Measurements from ENCODE around the gene GALK2.

Gene GALK2

DNA sequence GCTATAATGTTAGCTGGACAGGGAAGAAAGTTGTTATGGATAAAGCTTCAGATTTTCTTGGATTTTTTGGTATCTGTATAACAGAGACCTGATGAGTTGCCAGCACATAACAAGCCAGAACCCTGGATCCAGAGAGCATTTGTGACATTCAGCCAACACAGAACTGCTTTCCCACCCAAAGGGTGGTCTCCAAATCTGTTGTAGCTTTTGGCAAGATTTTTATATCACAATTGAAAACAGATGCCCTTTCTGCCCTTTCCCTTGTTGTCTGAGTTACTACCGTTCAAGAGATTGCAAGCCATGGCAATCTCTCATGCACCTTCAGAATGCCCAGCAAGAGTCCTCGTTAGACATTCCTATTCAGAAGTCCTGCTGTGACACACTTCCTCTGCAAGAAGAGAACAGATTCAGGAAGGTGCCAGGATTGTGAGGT is 145.4 kb downstream of the GALK2 start:
- FAIRE-seq = no peak
- TF ChIP-seq, protein P1, sequence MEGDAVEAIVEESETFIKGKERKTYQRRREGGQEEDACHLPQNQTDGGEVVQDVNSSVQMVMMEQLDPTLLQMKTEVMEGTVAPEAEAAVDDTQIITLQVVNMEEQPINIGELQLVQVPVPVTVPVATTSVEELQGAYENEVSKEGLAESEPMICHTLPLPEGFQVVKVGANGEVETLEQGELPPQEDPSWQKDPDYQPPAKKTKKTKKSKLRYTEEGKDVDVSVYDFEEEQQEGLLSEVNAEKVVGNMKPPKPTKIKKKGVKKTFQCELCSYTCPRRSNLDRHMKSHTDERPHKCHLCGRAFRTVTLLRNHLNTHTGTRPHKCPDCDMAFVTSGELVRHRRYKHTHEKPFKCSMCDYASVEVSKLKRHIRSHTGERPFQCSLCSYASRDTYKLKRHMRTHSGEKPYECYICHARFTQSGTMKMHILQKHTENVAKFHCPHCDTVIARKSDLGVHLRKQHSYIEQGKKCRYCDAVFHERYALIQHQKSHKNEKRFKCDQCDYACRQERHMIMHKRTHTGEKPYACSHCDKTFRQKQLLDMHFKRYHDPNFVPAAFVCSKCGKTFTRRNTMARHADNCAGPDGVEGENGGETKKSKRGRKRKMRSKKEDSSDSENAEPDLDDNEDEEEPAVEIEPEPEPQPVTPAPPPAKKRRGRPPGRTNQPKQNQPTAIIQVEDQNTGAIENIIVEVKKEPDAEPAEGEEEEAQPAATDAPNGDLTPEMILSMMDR (IDR thresholded peaks at IDR 0.05; ENCODE audit: insufficient read depth, missing control alignments) = no peak

DNA sequence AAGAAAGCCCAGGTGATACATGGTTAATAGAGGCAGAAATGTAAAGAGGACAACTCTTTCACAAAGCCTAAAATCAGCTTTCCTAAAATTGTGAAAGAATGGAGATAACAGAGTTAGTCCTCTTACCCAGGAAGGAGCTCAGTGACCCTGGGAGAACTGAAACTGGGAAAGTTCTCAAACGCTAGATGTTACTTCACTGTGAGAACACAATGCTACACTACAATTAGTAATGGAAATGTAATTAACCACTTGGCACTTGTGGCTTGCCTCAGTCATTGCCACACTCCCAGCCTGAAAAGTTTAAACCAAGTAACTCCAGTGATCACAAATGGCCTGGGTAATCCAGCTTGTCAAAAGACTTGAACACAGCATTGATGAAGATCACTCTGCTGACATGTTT is 150.3 kb downstream of the GALK2 start:
- FAIRE-seq (no peak), DNase-seq (ENCODE audit: insufficient read length, low spot score) (no peak)
- TF ChIP-seq, protein P1 (IDR thresholded peaks at IDR 0.05; ENCODE audit: insufficient read depth, missing control alignments) = no peak

More for the DNA sequence above, 145.4 kb downstream of the GALK2 start:
- DNase-seq (ENCODE audit: insufficient read length, low spot score) = no peak

DNA sequence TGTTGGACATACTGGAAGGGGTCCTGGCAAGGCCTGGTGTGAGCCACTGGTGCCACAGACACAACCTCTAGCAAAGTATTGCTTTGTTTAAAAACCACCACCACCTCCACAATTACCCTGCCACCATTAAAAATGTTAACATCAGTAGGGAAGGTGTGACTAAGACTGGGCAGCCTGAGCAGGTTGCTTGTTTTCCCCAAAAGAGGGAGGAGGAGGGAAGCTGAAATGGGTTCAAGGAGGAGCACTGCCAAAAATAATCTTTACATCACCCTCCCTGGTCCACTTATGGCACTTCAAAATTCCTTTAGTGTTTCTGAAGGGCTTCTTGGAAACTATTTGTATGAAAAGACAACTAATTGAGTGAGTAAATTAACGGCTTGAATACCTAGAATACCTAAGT is 153.2 kb downstream of the GALK2 start:
- no peak for DNase-seq (ENCODE audit: insufficient read length, low spot score)
- no peak for FAIRE-seq
- TF ChIP-seq, protein P1 (IDR thresholded peaks at IDR 0.05; ENCODE audit: insufficient read depth, missing control alignments) = no peak

DNA sequence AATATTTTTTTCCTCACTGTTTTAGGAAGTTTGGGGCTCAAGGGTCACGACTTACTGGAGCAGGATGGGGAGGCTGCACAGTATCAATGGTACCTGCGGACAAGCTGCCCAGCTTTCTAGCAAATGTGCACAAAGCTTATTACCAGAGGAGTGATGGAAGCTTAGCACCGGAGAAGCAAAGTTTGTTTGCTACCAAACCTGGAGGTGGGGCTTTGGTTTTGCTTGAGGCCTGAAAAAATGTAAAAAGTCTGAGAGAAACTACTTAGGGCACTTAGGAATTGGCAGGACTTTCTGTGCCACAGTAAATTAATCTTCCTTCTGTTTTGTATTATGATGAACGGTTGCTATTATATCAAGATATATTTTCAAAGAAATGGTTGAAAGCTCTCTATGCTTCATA is 157.9 kb downstream of the GALK2 start:
- TF ChIP-seq, protein P1 (IDR thresholded peaks at IDR 0.05; ENCODE audit: insufficient read depth, missing control alignments) = no peak
- FAIRE-seq (no peak), DNase-seq (ENCODE audit: insufficient read length, low spot score) (no peak)

DNA sequence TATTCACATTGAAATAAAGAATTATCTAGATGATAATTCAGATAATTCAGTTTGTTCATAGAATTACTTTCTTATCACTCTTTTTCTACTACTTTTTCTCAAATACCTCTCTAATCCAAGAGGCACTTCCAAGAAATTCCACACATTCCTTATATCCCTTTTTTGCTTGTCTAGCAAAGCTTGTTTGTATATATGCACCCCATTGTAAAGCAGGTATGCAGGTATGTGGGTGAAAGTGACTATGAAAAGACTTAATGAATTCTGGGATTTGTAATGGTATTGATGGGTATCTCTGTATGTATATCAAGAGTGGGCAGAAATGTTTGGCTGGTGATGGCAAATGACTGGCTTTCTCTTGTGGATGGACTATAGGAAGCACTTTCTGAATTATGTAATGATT is 158.9 kb downstream of the GALK2 start:
- DNase-seq (ENCODE audit: insufficient read length, low spot score) (no peak), FAIRE-seq (no peak)
- TF ChIP-seq, protein P1 (IDR thresholded peaks at IDR 0.05; ENCODE audit: insufficient read depth, missing control alignments) = no peak

DNA sequence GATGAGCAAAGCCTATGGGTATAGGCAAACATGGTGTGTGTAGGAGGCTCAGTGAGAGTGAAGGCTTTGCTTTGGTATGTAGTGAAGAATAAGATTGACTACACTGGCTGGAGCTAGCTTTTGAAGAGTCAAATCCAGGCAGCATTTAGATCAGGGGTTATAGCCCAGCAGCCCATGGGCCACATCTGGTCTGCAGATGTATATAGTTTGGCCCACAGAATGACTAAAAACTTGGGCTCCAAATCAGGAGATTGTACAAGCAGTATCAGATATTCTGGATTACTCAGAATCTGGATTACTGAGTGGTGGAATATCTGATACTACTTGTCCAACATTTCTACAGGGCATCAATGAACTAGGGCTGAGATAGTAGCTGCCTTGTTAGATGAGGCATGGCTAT is 160.1 kb downstream of the GALK2 start:
- DNase-seq (ENCODE audit: insufficient read length, low spot score) (no peak), FAIRE-seq (no peak)
- TF ChIP-seq, protein P1 (IDR thresholded peaks at IDR 0.05; ENCODE audit: insufficient read depth, missing control alignments) = no peak

DNA sequence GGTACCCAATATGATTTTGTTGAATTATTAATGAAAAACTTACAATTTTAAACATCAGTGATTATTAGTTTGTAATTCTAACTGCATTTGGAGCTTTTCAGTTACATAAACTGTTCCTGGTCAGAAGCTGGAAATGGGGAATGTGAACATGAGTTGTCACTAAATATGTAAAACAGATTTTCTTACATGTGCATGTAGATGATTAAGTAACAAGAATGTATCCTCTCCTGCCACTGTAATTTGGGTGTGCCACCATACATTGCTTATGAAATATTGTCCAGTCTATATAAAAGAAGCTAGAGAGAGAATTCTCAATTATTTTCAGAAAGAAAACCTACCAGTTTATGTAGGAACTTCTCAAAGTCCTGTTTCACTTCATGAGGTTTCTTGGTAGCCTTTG is 161.4 kb downstream of the GALK2 start:
- TF ChIP-seq, protein P1 (IDR thresholded peaks at IDR 0.05; ENCODE audit: insufficient read depth, missing control alignments) = no peak
- DNase-seq (ENCODE audit: insufficient read length, low spot score) (no peak), FAIRE-seq (no peak)

Measured in D721Med (cell line).